K562 (cell line): ENCODE results near the gene PRKACG. TPM values are rescaled to one million over a fixed set of nuclear protein-coding genes. Genes with fewer than 3 reads are reported as not detected.

ENCODE experiments used
- BHLHE40 ChIP-seq: IDR thresholded peaks from 2 replicates; pipeline ENCODE4 v1.6.1; 2011; ENCODE audit warnings: low read length, improper control_type of control experiment
- EHMT2 ChIP-seq: fragments of 450-650 bp; IDR thresholded peaks from 2 replicates; pipeline ENCODE4 v1.6.1; 2018; ENCODE audit warnings: antibody characterized with exemption
- JUND ChIP-seq, 2 experiments: IDR thresholded peaks; 2 replicates in 1 of 2; 3 replicates in 1 of 2; pipeline ENCODE4 v1.6.1; 2011; ENCODE audit warnings: borderline replicate concordance in 2 of 2, low read depth in 2 of 2, low read length in 2 of 2, improper control_type of control experiment in 1 of 2, missing biosample characterization in 1 of 2, missing genetic modification characterization in 1 of 2, missing genetic modification reagents in 1 of 2
- MGA ChIP-seq: fragments of 450-650 bp; IDR thresholded peaks from 2 replicates; pipeline ENCODE4 v1.6.1; 2016; ENCODE audit warnings: mild to moderate bottlenecking, moderate library complexity
- REST ChIP-seq, 2 experiments: fragments of 450-650 bp; formaldehyde crosslinking in 1 of 2; IDR thresholded peaks; 2 replicates each; pipeline versions ENCODE4 v1.4.0 to v1.6.1; 2014 to 2020; ENCODE audit warnings: mild to moderate bottlenecking in 2 of 2, borderline replicate concordance in 1 of 2, low read depth in 1 of 2
- polyA plus RNA-seq, 8 experiments: library from polyadenylated mRNA; depleted of rRNA in 4 of 8; stranded (reverse) in 5 of 8; unstranded in 3 of 8; fragments of >200 nt; fragmentation: Nextera tagmentation in 2 of 8; fragmentation: Illumina TruSeq in 1 of 8; extraction: Ambion mirVana in 2 of 8; extraction: Trizol in 1 of 8; gene quantifications; 2 replicates each; pipeline versions ENCODE4 v1.2.1 to v1.2.3, GENCODE V29; 2011 to 2014; ENCODE audit warnings: inconsistent platforms in 1 of 8, missing spikeins in 1 of 8
- total RNA-seq, 7 experiments: library from RNA; depleted of rRNA in 6 of 7; stranded (reverse); fragments of >200 nt in 6 of 7; fragmentation: Illumina TruSeq in 2 of 7; extraction: Trizol in 2 of 7; gene quantifications; 2 replicates each; pipeline versions ENCODE4 v1.2.1 to v1.2.3, GENCODE V29; 2011 to 2021; ENCODE audit warnings: low replicate concordance in 1 of 7

Gene PRKACG
- total and polyA plus RNA-seq, 9 of the 15 experiments (the other 6 are each of a cell fraction or from before 2014, with no cell fraction given): not detected

- TF ChIP-seq REST (IDR thresholded peaks at IDR 0.05; ENCODE audit: borderline replicate concordance): peak; percentile 76
- no peak for TF ChIP-seq REST (CRISPR knock-in tag; IDR thresholded peaks at IDR 0.05; ENCODE audit: low read depth)
- TF ChIP-seq BHLHE40: peak; percentile 76
- TF ChIP-seq MGA: peak; percentile 35; the same call in 1 of the 2 replicates
- TF ChIP-seq EHMT2: peak; percentile 33; the same call in 1 of the 2 replicates
- TF ChIP-seq JUND (IDR thresholded peaks at IDR 0.05; ENCODE audit: borderline replicate concordance, low read depth, low read length): peak; percentile 17; the same call in 1 of the 2 replicates
- no peak; the same call in 2 of the 3 replicates for TF ChIP-seq JUND (tag; IDR thresholded peaks at IDR 0.05; ENCODE audit: borderline replicate concordance, low read depth, low read length)
These were observed 14.4 kb downstream of the PRKACG start (continued) for GRCh38 chr9:68999393-69000105.
